Mammary epithelial cell (primary cell): ENCODE data around the gene ATRX.
"Not testable (repeated sequence)": the region's sequence is repeated elsewhere in the genome, so short reads cannot be mapped to it uniquely, and the experiment has no call there.

Experiments used
- EZH2 ChIP-seq: IDR thresholded peaks from 2 replicates; pipeline ENCODE4 v1.6.1; 2012; ENCODE audit warnings: low read length, inconsistent platforms, borderline replicate concordance
- TF ChIP-seq, protein P1 (sequence below), 2 donors: IDR thresholded peaks in 1 of 2; conservative IDR thresholded peaks in 1 of 2; 2 replicates each; pipeline ENCODE4 v1.5.1; 2011 to 2012; ENCODE audit warnings: inconsistent platforms in 2 of 2, low read length in 2 of 2, mild to moderate bottlenecking in 2 of 2, control low read depth in 1 of 2, low read depth in 1 of 2; ENCODE audit not compliant: insufficient read depth in 1 of 2; ENCODE audit errors: extremely low read depth in 1 of 2

DNA sequence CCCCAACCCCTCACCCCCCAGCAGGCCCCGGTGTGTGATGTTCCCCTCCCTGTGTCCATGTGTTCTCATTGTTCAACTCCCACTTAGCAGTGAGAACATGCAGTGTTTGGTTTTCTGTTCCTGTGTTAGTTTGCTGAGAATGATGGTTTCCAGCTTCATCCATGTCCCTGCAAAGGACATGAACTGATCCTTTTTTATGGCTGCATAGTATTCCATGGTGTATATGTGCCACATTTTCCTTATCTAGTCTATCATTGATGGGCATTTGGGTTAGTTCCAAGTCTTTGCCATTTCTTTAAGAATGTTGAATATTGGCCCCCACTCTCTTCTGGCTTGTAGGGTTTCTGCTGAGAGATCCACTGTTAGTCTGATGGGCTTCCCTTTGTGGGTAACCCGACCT is 36.0 kb upstream of the ATRX start:
- TF ChIP-seq, protein P1, sequence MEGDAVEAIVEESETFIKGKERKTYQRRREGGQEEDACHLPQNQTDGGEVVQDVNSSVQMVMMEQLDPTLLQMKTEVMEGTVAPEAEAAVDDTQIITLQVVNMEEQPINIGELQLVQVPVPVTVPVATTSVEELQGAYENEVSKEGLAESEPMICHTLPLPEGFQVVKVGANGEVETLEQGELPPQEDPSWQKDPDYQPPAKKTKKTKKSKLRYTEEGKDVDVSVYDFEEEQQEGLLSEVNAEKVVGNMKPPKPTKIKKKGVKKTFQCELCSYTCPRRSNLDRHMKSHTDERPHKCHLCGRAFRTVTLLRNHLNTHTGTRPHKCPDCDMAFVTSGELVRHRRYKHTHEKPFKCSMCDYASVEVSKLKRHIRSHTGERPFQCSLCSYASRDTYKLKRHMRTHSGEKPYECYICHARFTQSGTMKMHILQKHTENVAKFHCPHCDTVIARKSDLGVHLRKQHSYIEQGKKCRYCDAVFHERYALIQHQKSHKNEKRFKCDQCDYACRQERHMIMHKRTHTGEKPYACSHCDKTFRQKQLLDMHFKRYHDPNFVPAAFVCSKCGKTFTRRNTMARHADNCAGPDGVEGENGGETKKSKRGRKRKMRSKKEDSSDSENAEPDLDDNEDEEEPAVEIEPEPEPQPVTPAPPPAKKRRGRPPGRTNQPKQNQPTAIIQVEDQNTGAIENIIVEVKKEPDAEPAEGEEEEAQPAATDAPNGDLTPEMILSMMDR (conservative IDR thresholded peaks at IDR 0.05 in 1 of 2, IDR thresholded peaks at IDR 0.05 in 1 of 2; ENCODE audit: extremely low read depth in 1 of 2, insufficient read depth in 1 of 2, low read depth in 1 of 2, low read length in 2 of 2): not testable (repeated sequence)
- not testable (repeated sequence) for TF ChIP-seq EZH2
